Measurements from ENCODE around the gene NFIC.

NFIC gene

GRCh38 chr19:3454656-3455392 lies 88.4 kb downstream of the NFIC start:
- H3K36me3 ChIP-seq (ENCODE audit: insufficient read depth, low read length), result no peaks in the 10 kb centered on the region; the same call in 1 of the 2 replicates
- H2AFZ ChIP-seq (ENCODE audit: low read length), result no peak overlapping the region
- H3K27ac ChIP-seq (ENCODE audit: low read depth, low read length, poor library complexity, severe bottlenecking), result no peak overlapping the region
- no peaks in the 10 kb centered on the region for H3K27me3 ChIP-seq (ENCODE audit: insufficient read depth, low read length)
- H3K9ac ChIP-seq (ENCODE audit: low read length), result no peak overlapping the region
- H3K79me2 ChIP-seq (ENCODE audit: insufficient read depth, low read length), result no peaks in the 10 kb centered on the region
- no peaks in the 10 kb centered on the region for H4K20me1 ChIP-seq (ENCODE audit: insufficient read depth, low read length)
- H3K4me2 ChIP-seq (ENCODE audit: low read length), result no peak overlapping the region
- no peaks in the 10 kb centered on the region for H3F3A ChIP-seq (ENCODE audit: insufficient read depth, low read length)
- no peaks in the 10 kb centered on the region for H3K4me1 ChIP-seq (ENCODE audit: insufficient read depth, low read length, severe bottlenecking)
- H3K4me3 ChIP-seq (ENCODE audit: low read depth, low read length, poor library complexity, severe bottlenecking), result no peak overlapping the region
- TF ChIP-seq CTCF (IDR thresholded peaks at IDR 0.05; ENCODE audit: low read length) (no peak), EZH2 (IDR thresholded peaks at IDR 0.05; ENCODE audit: borderline replicate concordance, low read length) (no peak)
- no peaks in the 10 kb centered on the region for H3K9me2 ChIP-seq (ENCODE audit: low read depth, low read length)
- no peaks in the 10 kb centered on the region for H3K9me3 ChIP-seq (ENCODE audit: low read length)

- Histone ChIP-seq H3K79me2 (ENCODE audit: insufficient read depth, low read length) (no peaks in the 10 kb centered on the region), H3K9ac (ENCODE audit: low read length) (no peak overlapping the region), H3K27ac (ENCODE audit: low read depth, low read length, poor library complexity, severe bottlenecking) (no peak overlapping the region), H3K27me3 (ENCODE audit: insufficient read depth, low read length) (no peaks in the 10 kb centered on the region), H3K4me3 (ENCODE audit: low read depth, low read length, poor library complexity, severe bottlenecking) (no peak overlapping the region), H4K20me1 (ENCODE audit: insufficient read depth, low read length) (no peaks in the 10 kb centered on the region), H3K4me2 (ENCODE audit: low read length) (no peak overlapping the region), H3K9me3 (ENCODE audit: low read length) (no peaks in the 10 kb centered on the region), H3K4me1 (ENCODE audit: insufficient read depth, low read length, severe bottlenecking) (no peaks in the 10 kb centered on the region), H3K36me3 (ENCODE audit: insufficient read depth, low read length) (no peaks in the 10 kb centered on the region; the same call in 1 of the 2 replicates), H2AFZ (ENCODE audit: low read length) (no peak overlapping the region), H3F3A (ENCODE audit: insufficient read depth, low read length) (no peaks in the 10 kb centered on the region), H3K9me2 (ENCODE audit: low read depth, low read length) (no peaks in the 10 kb centered on the region)
- no peak for TF ChIP-seq EZH2 (IDR thresholded peaks at IDR 0.05; ENCODE audit: borderline replicate concordance, low read length)
Measured at GRCh38 chr19:3455393-3455955, 89.1 kb downstream of the NFIC start.

GRCh38 chr19:3455960-3456601 lies 89.7 kb downstream of the NFIC start:
- Histone ChIP-seq H3K4me2 (ENCODE audit: low read length) (no peak overlapping the region), H3K9ac (ENCODE audit: low read length) (no peak overlapping the region), H3K79me2 (ENCODE audit: insufficient read depth, low read length) (no peaks in the 10 kb centered on the region), H3K27ac (ENCODE audit: low read depth, low read length, poor library complexity, severe bottlenecking) (no peak overlapping the region), H3K9me2 (ENCODE audit: low read depth, low read length) (no peaks in the 10 kb centered on the region), H3K4me3 (ENCODE audit: low read depth, low read length, poor library complexity, severe bottlenecking) (no peak overlapping the region), H3K4me1 (ENCODE audit: insufficient read depth, low read length, severe bottlenecking) (no peaks in the 10 kb centered on the region), H3K27me3 (ENCODE audit: insufficient read depth, low read length) (no peaks in the 10 kb centered on the region), H3K36me3 (ENCODE audit: insufficient read depth, low read length) (no peaks in the 10 kb centered on the region; the same call in 1 of the 2 replicates), H4K20me1 (ENCODE audit: insufficient read depth, low read length) (no peaks in the 10 kb centered on the region), H2AFZ (ENCODE audit: low read length) (no peak overlapping the region), H3F3A (ENCODE audit: insufficient read depth, low read length) (no peaks in the 10 kb centered on the region), H3K9me3 (ENCODE audit: low read length) (no peaks in the 10 kb centered on the region)
- TF ChIP-seq CTCF (IDR thresholded peaks at IDR 0.05; ENCODE audit: low read length), result no peak
- no peak for TF ChIP-seq EZH2 (IDR thresholded peaks at IDR 0.05; ENCODE audit: borderline replicate concordance, low read length)

All from OCI-LY1 (cell line).